Measurements from ENCODE around the gene MYOM1.
"Not testable (repeated sequence)": the region's sequence is repeated elsewhere in the genome, so short reads cannot be mapped to it uniquely, and the experiment has no call there.

The MYOM1 gene

DNA sequence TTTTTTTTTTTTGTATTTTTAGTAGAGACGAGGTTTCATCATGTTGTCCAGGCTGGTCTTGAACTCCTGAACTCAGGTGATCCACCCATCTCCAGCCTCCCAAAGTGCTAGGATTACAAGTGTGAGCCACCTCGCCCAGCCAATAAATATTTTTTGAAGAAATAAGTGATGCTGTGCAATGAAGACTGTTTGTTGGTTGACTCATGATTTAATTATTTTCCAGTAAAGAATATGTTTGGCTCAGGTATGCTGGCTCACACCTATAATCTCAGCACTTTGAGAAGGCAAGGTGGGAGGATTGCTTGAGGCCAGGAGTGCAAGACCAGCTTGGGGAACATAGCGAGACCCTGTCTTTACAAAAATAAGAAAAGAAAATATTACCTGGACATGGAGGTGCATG lies 165.0 kb downstream of the MYOM1 start:
- no peak for DNase-seq (ENCODE audit: extremely low spot score)
- no peak for TF ChIP-seq FOXM1 (IDR thresholded peaks at IDR 0.05; ENCODE audit: borderline replicate concordance)
- no peak for TF ChIP-seq LEF1 (IDR thresholded peaks at IDR 0.05; ENCODE audit: borderline replicate concordance)
- no peak for TF ChIP-seq HDGF (IDR thresholded peaks at IDR 0.05; ENCODE audit: borderline replicate concordance)
- no peak for TF ChIP-seq SP1 (IDR thresholded peaks at IDR 0.05)
- no peak for TF ChIP-seq SUZ12 (IDR thresholded peaks at IDR 0.05)
- TF ChIP-seq BHLHE40 (IDR thresholded peaks at IDR 0.05; ENCODE audit: borderline replicate concordance), result no peak
- TF ChIP-seq FOXA1 (IDR thresholded peaks at IDR 0.05), result no peak
- no peak for TF ChIP-seq FOXK2 (IDR thresholded peaks at IDR 0.05)
- TF ChIP-seq L3MBTL2 (conservative IDR thresholded peaks at IDR 0.05), result no peak
- TF ChIP-seq CTBP1 (IDR thresholded peaks at IDR 0.05; ENCODE audit: borderline replicate concordance), result no peak
- POLR2A ChIA-PET, result no interaction called here
- CTCF ChIA-PET, result no interaction called here

DNA sequence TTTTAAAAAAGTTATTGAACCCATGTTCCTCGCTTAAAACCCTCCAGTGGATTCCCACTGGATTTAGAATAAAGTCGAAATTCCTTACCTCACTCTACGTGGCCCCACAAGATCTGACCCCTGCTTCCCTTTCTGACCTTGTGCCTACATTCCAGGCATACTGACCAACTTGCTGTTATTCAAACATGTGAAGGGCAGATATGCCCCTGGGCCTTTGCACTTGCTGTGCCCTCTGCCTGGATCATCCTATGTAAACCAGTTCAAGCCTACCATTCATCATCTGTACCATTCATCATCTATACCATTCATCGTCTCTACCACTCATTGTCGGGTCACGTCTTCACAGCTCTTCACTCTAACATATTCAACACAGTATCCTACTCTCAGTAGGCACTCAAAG lies 165.6 kb downstream of the MYOM1 start:
- POLR2A ChIA-PET, result no interaction called here
- DNase-seq (ENCODE audit: extremely low spot score), result no peak
- TF ChIP-seq FOXK2 (IDR thresholded peaks at IDR 0.05), result no peak
- TF ChIP-seq LEF1 (IDR thresholded peaks at IDR 0.05; ENCODE audit: borderline replicate concordance), result no peak
- no peak for TF ChIP-seq BHLHE40 (IDR thresholded peaks at IDR 0.05; ENCODE audit: borderline replicate concordance)
- TF ChIP-seq TARDBP (IDR thresholded peaks at IDR 0.05), result no peak
- TF ChIP-seq HDGF (IDR thresholded peaks at IDR 0.05; ENCODE audit: borderline replicate concordance), result no peak
- no peak for TF ChIP-seq NFRKB (IDR thresholded peaks at IDR 0.05)
- TF ChIP-seq ZNF384 (IDR thresholded peaks at IDR 0.05), result no peak
- no peak for TF ChIP-seq SUZ12 (IDR thresholded peaks at IDR 0.05)
- no peak for TF ChIP-seq FOXM1 (IDR thresholded peaks at IDR 0.05; ENCODE audit: borderline replicate concordance)
- TF ChIP-seq L3MBTL2 (conservative IDR thresholded peaks at IDR 0.05), result no peak
- CTCF ChIA-PET, result no interaction called here

DNA sequence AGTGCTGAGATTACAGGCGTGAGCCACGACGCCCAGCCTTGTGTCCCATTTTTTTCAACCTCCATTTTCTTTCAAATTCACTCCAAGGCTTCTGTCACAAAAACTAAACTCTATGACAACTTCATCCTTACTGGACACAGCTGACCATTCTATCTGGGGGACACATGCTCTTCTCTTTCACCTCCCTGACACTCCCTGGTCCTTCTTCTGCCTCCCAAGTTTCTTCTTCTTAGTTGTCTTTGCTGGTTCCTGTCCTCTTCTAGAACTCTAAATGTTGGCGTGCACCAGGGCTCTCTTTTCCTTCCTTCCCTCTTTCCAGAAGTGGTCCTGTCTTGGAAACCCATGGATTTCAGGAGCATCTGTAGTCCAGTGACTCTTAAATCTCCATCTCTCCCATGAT lies 166.7 kb downstream of the MYOM1 start:
- DNase-seq (ENCODE audit: extremely low spot score), result no peak
- POLR2A ChIA-PET, result no interaction called here
- TF ChIP-seq SUZ12 (IDR thresholded peaks at IDR 0.05) (no peak), HDGF (IDR thresholded peaks at IDR 0.05; ENCODE audit: borderline replicate concordance) (no peak)
- CTCF ChIA-PET, result no interaction called here

DNA sequence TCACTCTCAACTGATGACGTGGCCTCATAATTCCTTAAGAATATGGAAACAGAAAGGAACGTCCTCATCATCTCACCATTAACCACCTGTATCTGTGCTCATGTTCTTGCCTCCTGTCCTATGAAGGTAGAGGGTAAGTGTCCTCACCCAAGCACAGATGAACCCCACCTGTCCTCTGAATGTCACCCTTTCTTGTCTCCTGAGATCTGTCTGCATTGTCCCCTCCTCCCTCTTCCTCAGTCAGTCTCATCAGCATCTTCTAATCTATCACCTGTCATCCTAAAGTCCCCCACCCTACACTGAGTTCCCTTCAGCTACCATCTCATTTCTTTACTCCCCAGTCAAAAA lies 167.4 kb downstream of the MYOM1 start:
- POLR2A ChIA-PET, result no interaction called here
- CTCF ChIA-PET, result no interaction called here
- TF ChIP-seq LEF1 (IDR thresholded peaks at IDR 0.05; ENCODE audit: borderline replicate concordance) (no peak), L3MBTL2 (conservative IDR thresholded peaks at IDR 0.05) (no peak), SP1 (IDR thresholded peaks at IDR 0.05) (no peak), ELF4 (IDR thresholded peaks at IDR 0.05) (no peak), CTBP1 (IDR thresholded peaks at IDR 0.05; ENCODE audit: borderline replicate concordance) (no peak), NFRKB (IDR thresholded peaks at IDR 0.05) (no peak), FOXA1 (IDR thresholded peaks at IDR 0.05) (no peak), FOXK2 (IDR thresholded peaks at IDR 0.05) (no peak), SUZ12 (IDR thresholded peaks at IDR 0.05) (no peak), ARNT (IDR thresholded peaks at IDR 0.05) (no peak), FOXM1 (IDR thresholded peaks at IDR 0.05; ENCODE audit: borderline replicate concordance) (no peak), HDGF (IDR thresholded peaks at IDR 0.05; ENCODE audit: borderline replicate concordance) (no peak), ZNF384 (IDR thresholded peaks at IDR 0.05) (no peak), TARDBP (IDR thresholded peaks at IDR 0.05) (no peak), BHLHE40 (IDR thresholded peaks at IDR 0.05; ENCODE audit: borderline replicate concordance) (no peak)
- TF ChIP-seq, protein P1, sequence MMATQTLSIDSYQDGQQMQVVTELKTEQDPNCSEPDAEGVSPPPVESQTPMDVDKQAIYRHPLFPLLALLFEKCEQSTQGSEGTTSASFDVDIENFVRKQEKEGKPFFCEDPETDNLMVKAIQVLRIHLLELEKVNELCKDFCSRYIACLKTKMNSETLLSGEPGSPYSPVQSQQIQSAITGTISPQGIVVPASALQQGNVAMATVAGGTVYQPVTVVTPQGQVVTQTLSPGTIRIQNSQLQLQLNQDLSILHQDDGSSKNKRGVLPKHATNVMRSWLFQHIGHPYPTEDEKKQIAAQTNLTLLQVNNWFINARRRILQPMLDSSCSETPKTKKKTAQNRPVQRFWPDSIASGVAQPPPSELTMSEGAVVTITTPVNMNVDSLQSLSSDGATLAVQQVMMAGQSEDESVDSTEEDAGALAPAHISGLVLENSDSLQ (IDR thresholded peaks at IDR 0.05), result no peak
- no peak for DNase-seq (ENCODE audit: extremely low spot score)

DNA sequence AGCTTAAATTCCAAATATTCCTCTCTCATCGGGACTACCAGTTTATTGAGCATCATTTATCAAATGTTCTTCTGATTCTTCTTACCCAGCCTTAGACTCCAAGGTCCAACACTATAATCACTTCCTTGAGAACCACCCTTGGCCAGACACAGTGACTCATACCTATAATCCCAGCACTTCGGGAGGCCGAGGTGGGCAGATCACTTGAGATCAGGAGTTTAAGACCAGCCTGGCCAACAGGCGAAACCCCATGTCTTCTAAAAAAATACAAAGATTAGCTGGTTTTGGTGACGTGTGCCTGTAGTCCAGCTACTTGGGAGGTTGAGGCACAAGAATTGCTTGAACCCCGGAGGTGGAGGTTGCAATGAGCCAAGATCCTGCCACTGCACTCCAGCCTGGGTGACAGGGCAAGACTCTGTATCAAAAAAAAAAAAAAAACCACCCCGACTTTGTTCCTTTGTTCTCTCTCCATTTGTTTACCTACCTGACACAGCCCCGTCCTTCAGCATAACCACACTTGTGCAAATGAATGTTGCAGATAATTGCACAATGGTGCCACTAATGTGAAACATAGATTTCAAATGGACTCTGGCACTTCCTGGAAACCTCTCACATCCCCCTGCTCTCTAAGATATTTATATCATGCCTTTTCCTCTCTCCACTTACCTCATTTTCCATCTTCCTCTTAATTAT lies 167.9 kb downstream of the MYOM1 start:
- DNase-seq (ENCODE audit: extremely low spot score), result no peak
- no peak for TF ChIP-seq FOXA1 (IDR thresholded peaks at IDR 0.05)
- no peak for TF ChIP-seq TARDBP (IDR thresholded peaks at IDR 0.05)
- no peak for TF ChIP-seq BHLHE40 (IDR thresholded peaks at IDR 0.05; ENCODE audit: borderline replicate concordance)
- no peak for TF ChIP-seq CTBP1 (IDR thresholded peaks at IDR 0.05; ENCODE audit: borderline replicate concordance)
- TF ChIP-seq NFRKB (IDR thresholded peaks at IDR 0.05), result no peak
- no peak for TF ChIP-seq ZNF384 (IDR thresholded peaks at IDR 0.05)
- TF ChIP-seq SUZ12 (IDR thresholded peaks at IDR 0.05), result no peak
- TF ChIP-seq, protein P1 (IDR thresholded peaks at IDR 0.05), result no peak
- no peak for TF ChIP-seq FOXK2 (IDR thresholded peaks at IDR 0.05)
- no peak for TF ChIP-seq SP1 (IDR thresholded peaks at IDR 0.05)
- no peak for TF ChIP-seq HDGF (IDR thresholded peaks at IDR 0.05; ENCODE audit: borderline replicate concordance)
- ChIA-PET CTCF (no interaction called here), POLR2A (no interaction called here)

DNA sequence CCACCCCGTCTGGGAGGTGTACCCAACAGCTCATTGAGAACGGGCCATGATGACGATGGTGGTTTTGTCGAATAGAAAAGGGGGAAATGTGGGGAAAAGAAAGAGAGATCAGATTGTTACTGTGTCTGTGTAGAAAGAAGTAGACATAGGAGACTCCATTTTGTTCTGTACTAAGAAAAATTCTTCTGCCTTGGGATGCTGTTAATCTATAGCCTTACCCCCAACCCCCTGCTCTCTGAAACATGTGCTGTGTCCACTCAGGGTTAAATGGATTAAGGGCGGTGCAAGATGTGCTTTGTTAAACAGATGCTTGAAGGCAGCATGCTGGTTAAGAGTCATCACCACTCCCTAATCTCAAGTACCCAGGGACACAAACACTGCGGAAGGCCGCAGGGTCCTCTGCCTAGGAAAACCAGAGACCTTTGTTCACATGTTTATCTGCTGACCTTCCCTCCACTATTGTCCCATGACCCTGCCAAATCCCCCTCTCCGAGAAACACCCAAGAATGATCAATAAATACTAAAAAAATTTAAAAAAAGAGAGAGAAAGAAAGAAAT lies 169.8 kb downstream of the MYOM1 start:
- CTCF ChIA-PET; DNase-seq (ENCODE audit: extremely low spot score); POLR2A ChIA-PET: not testable (repeated sequence)

DNA sequence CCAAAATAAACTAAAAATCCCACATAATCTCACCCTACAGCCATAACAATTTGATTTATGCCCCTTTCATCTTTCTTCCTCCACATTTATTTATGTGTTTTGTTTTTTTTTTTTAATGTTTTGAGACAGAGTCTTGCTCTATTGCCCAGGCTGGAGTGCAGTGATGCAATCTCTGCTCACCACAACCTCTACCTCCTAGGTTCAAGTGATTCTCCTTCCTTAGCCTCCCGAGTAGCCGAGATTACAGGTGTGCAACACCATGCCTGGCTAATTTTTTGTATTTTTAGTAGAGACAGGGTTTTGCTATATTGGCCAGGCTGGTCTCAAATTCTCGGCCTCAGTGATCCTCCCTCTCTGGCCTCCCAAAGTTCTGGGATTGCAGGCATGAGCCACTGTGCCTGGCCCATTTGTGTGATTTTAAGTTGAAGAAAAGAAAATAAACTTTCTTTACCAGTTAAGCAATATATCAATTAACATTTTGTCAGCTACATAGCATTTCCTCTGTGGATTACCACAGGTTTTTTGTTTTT lies 170.9 kb downstream of the MYOM1 start:
- ChIA-PET POLR2A (no interaction called here), CTCF (interaction anchor here (0.6 kb wide), 1 partner anchor 197 kb away, joined by 4 read pairs; no protein-coding TSS in a partner anchor)
- no peak for DNase-seq (ENCODE audit: extremely low spot score)
- TF ChIP-seq, protein P1 (IDR thresholded peaks at IDR 0.05), result no peak
- TF ChIP-seq L3MBTL2 (conservative IDR thresholded peaks at IDR 0.05) (no peak), NFRKB (IDR thresholded peaks at IDR 0.05) (no peak), FOXM1 (IDR thresholded peaks at IDR 0.05; ENCODE audit: borderline replicate concordance) (no peak), TARDBP (IDR thresholded peaks at IDR 0.05) (no peak), ARNT (IDR thresholded peaks at IDR 0.05) (no peak), ELF4 (IDR thresholded peaks at IDR 0.05) (no peak), SUZ12 (IDR thresholded peaks at IDR 0.05) (no peak), FOXK2 (IDR thresholded peaks at IDR 0.05) (no peak), CTBP1 (IDR thresholded peaks at IDR 0.05; ENCODE audit: borderline replicate concordance) (no peak)
